WTC11 (cell line): ENCODE results near the gene OSMR. TPM values are rescaled to one million over a fixed set of nuclear protein-coding genes. Genes with fewer than 3 reads are reported as not detected.

ENCODE experiments used
- ATAC-seq: fragments of 200-7000 bp; cut with Tn5 transposase; 2 replicates; pipeline ENCODE4 v1.10.0; 2021; ENCODE audit warnings: mild to moderate bottlenecking, moderate library complexity
- CTCF ChIA-PET: fragments of 300-600 bp; sonication (Branson Sonifier 250); formaldehyde crosslinking; loops from one replicate; lab custom pipeline; 2021; ENCODE audit warnings: antibody characterized with exemption; lab: Charles Lee
- POLR2A ChIA-PET: fragments of 350-600 bp; sonication (Branson Sonifier 250); formaldehyde crosslinking; loops from one replicate; lab custom pipeline; 2021; ENCODE audit warnings: antibody characterized with exemption; lab: Charles Lee
- DNase-seq: peaks from one replicate; pipeline ENCODE4 v3.0.0; 2021; ENCODE audit warnings: low spot score
- H3K27ac Mint-ChIP-seq: 2 replicates; pipeline ENCODE4 v1.8.0; 2021; ENCODE audit warnings: mixed read lengths
- H3K27me3 Mint-ChIP-seq: 2 replicates; pipeline ENCODE4 v1.8.0; 2021; ENCODE audit warnings: low read depth, mild to moderate bottlenecking, moderate library complexity, mixed read lengths
- H3K36me3 Mint-ChIP-seq: 2 replicates; pipeline ENCODE4 v1.8.0; 2021; ENCODE audit warnings: mixed read lengths
- H3K4me1 Mint-ChIP-seq: 2 replicates; pipeline ENCODE4 v1.8.0; 2022; ENCODE audit warnings: mixed read lengths
- H3K4me3 Mint-ChIP-seq: 2 replicates; pipeline ENCODE4 v1.8.0; 2021; ENCODE audit warnings: mild to moderate bottlenecking, moderate library complexity, mixed read lengths
- H3K9me3 Mint-ChIP-seq: 2 replicates; pipeline ENCODE4 v1.8.0; 2021; ENCODE audit warnings: mixed read lengths
- GTF2I ChIP-seq: fragments of 250-450 bp; sonication (Bioruptor Pico); conservative IDR thresholded peaks from 2 replicates; pipeline ENCODE4 v1.4.0; 2021; ENCODE audit warnings: mild to moderate bottlenecking
- JAZF1 ChIP-seq: fragments of 250-450 bp; sonication (Bioruptor Pico); IDR thresholded peaks from 2 replicates; pipeline ENCODE4 v1.9.0; 2021; ENCODE audit warnings: moderate library complexity, mild to moderate bottlenecking, inconsistent platforms
- NFYB ChIP-seq: sonication (generic); formaldehyde crosslinking; conservative IDR thresholded peaks from 2 replicates; pipeline ENCODE4 v1.8.0; 2022; ENCODE audit warnings: low read depth, missing genetic modification reagents
- NR1H2 ChIP-seq: sonication (generic); formaldehyde crosslinking; IDR thresholded peaks from 2 replicates; pipeline ENCODE4 v1.9.0; 2021; ENCODE audit warnings: mild to moderate bottlenecking, moderate library complexity, missing genetic modification reagents
- SOX15 ChIP-seq: fragments of 250-450 bp; sonication (Bioruptor Pico); IDR thresholded peaks from 2 replicates; pipeline ENCODE4 v1.9.0; 2021; ENCODE audit warnings: mild to moderate bottlenecking
- ZBTB21 ChIP-seq: sonication (generic); formaldehyde crosslinking; IDR thresholded peaks from 2 replicates; pipeline ENCODE4 v1.8.1; 2023; ENCODE audit warnings: mild to moderate bottlenecking, missing genetic modification reagents, borderline replicate concordance
- ZNF121 ChIP-seq: sonication (generic); formaldehyde crosslinking; IDR thresholded peaks from 2 replicates; pipeline ENCODE4 v1.8.0; 2023; ENCODE audit warnings: missing genetic modification reagents
- ZNF416 ChIP-seq: fragments of 250-450 bp; sonication (Bioruptor Pico); IDR thresholded peaks from 2 replicates; pipeline ENCODE4 v1.9.0; 2021; ENCODE audit warnings: mild to moderate bottlenecking, inconsistent platforms
- ZNF425 ChIP-seq: fragments of 250-450 bp; sonication (Bioruptor Pico); conservative IDR thresholded peaks from 2 replicates; pipeline ENCODE4 v1.9.0; 2021; ENCODE audit warnings: mild to moderate bottlenecking
- ZNF671 ChIP-seq: fragments of 250-450 bp; sonication (Bioruptor Pico); IDR thresholded peaks from 2 replicates; pipeline ENCODE4 v1.8.0; 2021; ENCODE audit warnings: mild to moderate bottlenecking
- total RNA-seq: library from RNA; stranded (reverse); gene quantifications from 3 replicates; pipeline ENCODE4 v1.2.3, GENCODE V29; 2021
- TF ChIP-seq, protein P1 (sequence below): sonication (generic); formaldehyde crosslinking; IDR thresholded peaks from 2 replicates; pipeline ENCODE4 v1.8.1; 2023; ENCODE audit warnings: mild to moderate bottlenecking, missing genetic modification reagents, moderate library complexity
- TF ChIP-seq, protein P2 (sequence below): sonication (generic); formaldehyde crosslinking; IDR thresholded peaks from 2 replicates; pipeline ENCODE4 v1.8.0; 2023; ENCODE audit warnings: mild to moderate bottlenecking, missing genetic modification reagents
- TF ChIP-seq, protein P3 (sequence below): sonication (generic); formaldehyde crosslinking; IDR thresholded peaks from 2 replicates; pipeline ENCODE4 v1.8.0; 2023; ENCODE audit warnings: missing genetic modification reagents

The OSMR gene
- total RNA-seq, 1 experiment from 2014 or later: 2.3 TPM

DNA sequence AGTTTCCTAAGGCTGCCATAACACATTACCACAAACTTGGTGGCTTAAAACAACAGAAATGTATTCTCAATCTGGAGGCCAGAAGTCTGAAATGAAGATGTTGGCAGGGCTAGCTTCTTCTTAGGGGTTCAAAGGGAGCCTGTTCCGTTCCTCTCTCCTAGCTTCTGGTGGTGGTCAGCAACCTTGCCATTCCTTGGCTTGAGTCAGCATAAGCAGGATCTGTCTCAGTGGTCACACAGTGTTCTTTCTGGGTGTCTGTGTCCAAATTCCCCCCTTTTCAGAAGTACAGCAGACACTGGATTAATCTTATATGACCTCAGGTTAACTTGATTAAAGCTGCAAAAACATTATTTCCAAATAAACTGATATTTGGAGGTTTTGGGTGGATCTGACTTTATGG, 2.1 kb upstream of the OSMR start:
- H3K9me3 Mint-ChIP-seq: no peaks in the 10 kb centered on the region
- no peak for TF ChIP-seq SOX15 (CRISPR knock-in tag)
- no peak for TF ChIP-seq ZNF121
- TF ChIP-seq ZNF416 (CRISPR knock-in tag): no peak
- H3K36me3 Mint-ChIP-seq: no peaks in the 10 kb centered on the region
- DNase-seq (no peak), ATAC-seq (no peak)
- H3K4me1 Mint-ChIP-seq: peaks cover 21% of the 10 kb centered on the region
- POLR2A ChIA-PET: no interaction called here
- H3K4me3 Mint-ChIP-seq: no peak overlapping the region
- H3K27ac Mint-ChIP-seq: no peak overlapping the region
- CTCF ChIA-PET: no interaction called here
- H3K27me3 Mint-ChIP-seq: peaks cover 38% of the 10 kb centered on the region

- TF ChIP-seq NFYB (no peak), ZBTB21 (CRISPR knock-in tag) (no peak), ZNF425 (CRISPR knock-in tag) (no peak), GTF2I (no peak), ZNF671 (no peak), JAZF1 (no peak)
- TF ChIP-seq, protein P1, sequence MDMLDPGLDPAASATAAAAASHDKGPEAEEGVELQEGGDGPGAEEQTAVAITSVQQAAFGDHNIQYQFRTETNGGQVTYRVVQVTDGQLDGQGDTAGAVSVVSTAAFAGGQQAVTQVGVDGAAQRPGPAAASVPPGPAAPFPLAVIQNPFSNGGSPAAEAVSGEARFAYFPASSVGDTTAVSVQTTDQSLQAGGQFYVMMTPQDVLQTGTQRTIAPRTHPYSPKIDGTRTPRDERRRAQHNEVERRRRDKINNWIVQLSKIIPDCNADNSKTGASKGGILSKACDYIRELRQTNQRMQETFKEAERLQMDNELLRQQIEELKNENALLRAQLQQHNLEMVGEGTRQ (CRISPR knock-in tag): no peak
- TF ChIP-seq, protein P2, sequence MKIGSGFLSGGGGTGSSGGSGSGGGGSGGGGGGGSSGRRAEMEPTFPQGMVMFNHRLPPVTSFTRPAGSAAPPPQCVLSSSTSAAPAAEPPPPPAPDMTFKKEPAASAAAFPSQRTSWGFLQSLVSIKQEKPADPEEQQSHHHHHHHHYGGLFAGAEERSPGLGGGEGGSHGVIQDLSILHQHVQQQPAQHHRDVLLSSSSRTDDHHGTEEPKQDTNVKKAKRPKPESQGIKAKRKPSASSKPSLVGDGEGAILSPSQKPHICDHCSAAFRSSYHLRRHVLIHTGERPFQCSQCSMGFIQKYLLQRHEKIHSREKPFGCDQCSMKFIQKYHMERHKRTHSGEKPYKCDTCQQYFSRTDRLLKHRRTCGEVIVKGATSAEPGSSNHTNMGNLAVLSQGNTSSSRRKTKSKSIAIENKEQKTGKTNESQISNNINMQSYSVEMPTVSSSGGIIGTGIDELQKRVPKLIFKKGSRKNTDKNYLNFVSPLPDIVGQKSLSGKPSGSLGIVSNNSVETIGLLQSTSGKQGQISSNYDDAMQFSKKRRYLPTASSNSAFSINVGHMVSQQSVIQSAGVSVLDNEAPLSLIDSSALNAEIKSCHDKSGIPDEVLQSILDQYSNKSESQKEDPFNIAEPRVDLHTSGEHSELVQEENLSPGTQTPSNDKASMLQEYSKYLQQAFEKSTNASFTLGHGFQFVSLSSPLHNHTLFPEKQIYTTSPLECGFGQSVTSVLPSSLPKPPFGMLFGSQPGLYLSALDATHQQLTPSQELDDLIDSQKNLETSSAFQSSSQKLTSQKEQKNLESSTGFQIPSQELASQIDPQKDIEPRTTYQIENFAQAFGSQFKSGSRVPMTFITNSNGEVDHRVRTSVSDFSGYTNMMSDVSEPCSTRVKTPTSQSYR (CRISPR knock-in tag): no peak
- peaks cover 42% of the 10 kb centered on the region for H3K27me3 Mint-ChIP-seq
- H3K4me1 Mint-ChIP-seq: peaks cover 21% of the 10 kb centered on the region
- H3K27ac Mint-ChIP-seq: no peak overlapping the region
- H3K4me3 Mint-ChIP-seq: peak overlapping the region; percentile 90
- ChIA-PET POLR2A (no interaction called here), CTCF (interaction anchor here (1.2 to 2.0 kb wide), 3 partner anchors 36 to 405 kb away, joined by 3 to 10 read pairs (median 6); no protein-coding TSS in a partner anchor)
- DNase-seq: peak; percentile 12
- H3K36me3 Mint-ChIP-seq: peaks cover 3% of the 10 kb centered on the region; the same call in 1 of the 2 replicates
- ATAC-seq: peak; percentile 31
- peaks cover 4% of the 10 kb centered on the region; the same call in 1 of the 2 replicates for H3K9me3 Mint-ChIP-seq
Observed at GRCh38 chr5:38846379-38847011, 683 bp downstream of the OSMR start.

DNA sequence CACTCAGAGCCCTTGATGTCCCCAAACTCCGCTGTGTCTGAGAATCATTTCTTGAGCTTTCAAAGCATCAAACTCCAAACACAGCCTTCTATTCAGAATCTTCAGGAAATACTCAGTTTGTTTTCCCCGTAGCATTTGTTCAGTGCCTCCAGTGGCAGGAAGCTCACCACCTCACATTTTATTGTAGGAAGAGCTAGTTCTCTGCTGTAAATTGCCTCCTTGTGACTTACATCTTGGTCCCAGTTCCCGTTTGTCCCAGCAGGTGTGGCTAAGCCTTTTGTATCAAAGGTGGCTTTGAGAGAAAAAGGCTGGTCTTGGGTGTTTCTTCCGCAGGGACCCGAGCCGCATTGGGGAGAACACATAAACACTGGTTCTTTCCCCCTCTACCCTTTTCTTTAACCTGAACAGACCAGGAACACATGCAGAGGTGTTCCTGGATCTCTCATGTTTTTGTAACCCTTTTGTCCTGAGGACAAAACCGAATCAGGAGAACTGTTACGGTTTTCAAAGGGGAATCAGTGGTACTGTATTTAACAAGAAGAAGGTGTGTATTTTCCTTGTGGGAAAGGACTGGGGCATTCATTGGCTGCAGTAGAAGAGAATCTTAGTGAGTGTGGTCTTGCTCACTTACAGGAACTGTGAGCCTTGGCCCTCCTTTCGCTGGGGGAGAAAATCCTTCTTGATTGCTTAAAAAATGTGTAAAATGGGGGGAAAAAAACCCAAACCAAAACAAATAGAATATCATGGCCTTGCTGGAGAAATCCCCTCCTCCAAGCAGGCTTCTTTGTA, 1.9 kb downstream of the OSMR start:
- ATAC-seq: no peak
- no peak for DNase-seq
- ChIA-PET CTCF (interaction anchor here (0.6 to 1.6 kb wide), 4 partner anchors 38 to 582 kb away, joined by 3 to 6 read pairs (median 4); no protein-coding TSS in a partner anchor), POLR2A (no interaction called here)
- Mint-ChIP-seq H3K36me3 (peaks cover 11% of the 10 kb centered on the region), H3K4me1 (peaks cover 21% of the 10 kb centered on the region), H3K9me3 (peaks cover 14% of the 10 kb centered on the region), H3K27ac (no peak overlapping the region), H3K4me3 (peak overlapping the region; percentile 34), H3K27me3 (peaks cover 42% of the 10 kb centered on the region)
- no peak for TF ChIP-seq NR1H2
- TF ChIP-seq, protein P3, sequence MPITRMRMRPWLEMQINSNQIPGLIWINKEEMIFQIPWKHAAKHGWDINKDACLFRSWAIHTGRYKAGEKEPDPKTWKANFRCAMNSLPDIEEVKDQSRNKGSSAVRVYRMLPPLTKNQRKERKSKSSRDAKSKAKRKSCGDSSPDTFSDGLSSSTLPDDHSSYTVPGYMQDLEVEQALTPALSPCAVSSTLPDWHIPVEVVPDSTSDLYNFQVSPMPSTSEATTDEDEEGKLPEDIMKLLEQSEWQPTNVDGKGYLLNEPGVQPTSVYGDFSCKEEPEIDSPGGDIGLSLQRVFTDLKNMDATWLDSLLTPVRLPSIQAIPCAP: no peak
